GM04504 (cell line): ENCODE measurements around the gene PHF21A.
"Not testable (repeated sequence)": the region's sequence is repeated elsewhere in the genome, so short reads cannot be mapped to it uniquely, and the experiment has no call there.

Experiments used
- DNase-seq: peaks from one replicate; pipeline ENCODE4 v3.0.0-alpha.2; 2012; ENCODE audit warnings: low read depth

PHF21A gene

GRCh38 chr11:45920531-45921477 is 200.4 kb downstream of the PHF21A start:
- DNase-seq: no peak

- DNase-seq: no peak
Measured at GRCh38 chr11:45919806-45920530, 201.3 kb downstream of the PHF21A start.

DNA sequence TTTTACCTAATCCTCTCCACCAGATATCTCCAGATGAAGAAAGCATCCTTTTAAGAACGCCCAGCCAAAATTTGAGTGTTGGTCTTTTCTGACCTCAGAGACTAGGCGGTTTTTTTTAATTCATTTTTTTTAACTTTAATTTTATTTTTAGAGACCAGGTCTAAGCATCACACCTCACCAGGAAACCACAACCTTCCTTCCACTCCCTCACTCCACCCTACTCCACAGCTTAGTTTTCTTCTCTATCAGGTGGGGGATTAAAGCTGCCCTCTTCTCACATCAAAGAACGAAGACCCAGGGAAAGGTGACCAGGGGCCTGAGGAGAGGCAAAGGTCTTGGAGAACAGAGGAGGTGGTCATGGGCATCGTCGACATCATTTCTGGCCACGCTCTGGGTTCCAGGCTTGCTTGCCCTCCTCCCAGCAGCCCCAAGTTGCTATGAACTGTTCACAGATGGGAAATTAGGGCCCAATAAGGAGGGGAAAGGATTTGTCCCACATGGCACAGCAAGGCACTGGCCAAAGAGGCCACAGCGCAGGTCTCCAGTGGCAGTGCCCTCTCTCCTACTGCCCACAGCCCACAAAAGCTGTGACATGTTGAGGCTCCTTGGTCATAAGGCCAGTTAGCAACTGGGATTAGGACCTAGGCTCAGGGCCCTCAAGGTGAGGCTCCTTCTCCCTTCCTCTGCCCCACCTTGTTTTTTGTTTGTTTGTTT is 202.1 kb downstream of the PHF21A start:
- DNase-seq: no peak

GRCh38 chr11:45918331-45918941 is 202.8 kb downstream of the PHF21A start:
- DNase-seq: peak; percentile 44

DNA sequence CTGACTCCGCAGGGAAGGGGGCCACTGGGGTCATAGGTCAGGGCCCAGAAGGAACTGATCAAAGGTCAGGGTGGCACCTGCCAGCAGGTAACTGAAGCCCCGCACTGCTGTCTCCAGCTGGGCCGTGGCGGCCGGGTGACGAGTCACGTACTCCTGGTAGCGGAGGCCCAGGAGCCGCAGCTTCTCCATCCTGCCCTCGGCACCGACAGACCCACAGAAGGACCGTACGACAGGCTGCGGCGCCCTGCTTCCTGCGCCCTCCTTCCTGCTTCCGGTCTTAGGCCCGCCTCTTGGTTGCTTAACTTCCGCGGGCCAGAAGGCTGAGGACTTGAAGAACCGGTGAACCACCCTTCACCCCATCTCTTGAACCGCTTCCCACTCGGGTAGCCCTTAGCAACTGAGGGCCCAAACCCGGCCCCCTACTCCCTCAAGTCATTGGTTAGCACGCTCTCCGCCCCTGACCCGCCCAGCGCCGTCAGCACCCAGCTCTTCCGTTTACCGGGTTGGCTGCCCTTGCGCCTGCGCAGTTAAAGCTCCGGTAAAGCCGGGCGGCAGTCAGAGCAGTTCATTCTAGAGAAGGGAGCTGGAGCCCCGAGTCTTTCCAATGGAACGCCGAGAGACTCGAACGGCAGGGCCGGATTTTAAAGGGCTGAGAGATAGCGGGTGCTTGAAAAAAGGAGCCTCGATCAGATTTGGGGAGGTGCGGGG is 203.5 kb downstream of the PHF21A start, which contains the start of gene PEX16:
Gene PEX16 (minus strand): TSS at position 255 of the 708 bp plus-strand sequence. CDS start 66 bp downstream, at position 189.
- DNase-seq: peak; percentile 100

GRCh38 chr11:45917286-45917622 is 204.0 kb downstream of the PHF21A start:
- no peak for DNase-seq

GRCh38 chr11:45915446-45915845 is 205.8 kb downstream of the PHF21A start:
- no peak for DNase-seq

GRCh38 chr11:45913942-45914635 is 207.2 kb downstream of the PHF21A start:
- no peak for DNase-seq

- DNase-seq: no peak
Measured at GRCh38 chr11:45913514-45913913, 207.7 kb downstream of the PHF21A start.

- no peak for DNase-seq
Measured at GRCh38 chr11:45910623-45911022, 210.6 kb downstream of the PHF21A start.

DNA sequence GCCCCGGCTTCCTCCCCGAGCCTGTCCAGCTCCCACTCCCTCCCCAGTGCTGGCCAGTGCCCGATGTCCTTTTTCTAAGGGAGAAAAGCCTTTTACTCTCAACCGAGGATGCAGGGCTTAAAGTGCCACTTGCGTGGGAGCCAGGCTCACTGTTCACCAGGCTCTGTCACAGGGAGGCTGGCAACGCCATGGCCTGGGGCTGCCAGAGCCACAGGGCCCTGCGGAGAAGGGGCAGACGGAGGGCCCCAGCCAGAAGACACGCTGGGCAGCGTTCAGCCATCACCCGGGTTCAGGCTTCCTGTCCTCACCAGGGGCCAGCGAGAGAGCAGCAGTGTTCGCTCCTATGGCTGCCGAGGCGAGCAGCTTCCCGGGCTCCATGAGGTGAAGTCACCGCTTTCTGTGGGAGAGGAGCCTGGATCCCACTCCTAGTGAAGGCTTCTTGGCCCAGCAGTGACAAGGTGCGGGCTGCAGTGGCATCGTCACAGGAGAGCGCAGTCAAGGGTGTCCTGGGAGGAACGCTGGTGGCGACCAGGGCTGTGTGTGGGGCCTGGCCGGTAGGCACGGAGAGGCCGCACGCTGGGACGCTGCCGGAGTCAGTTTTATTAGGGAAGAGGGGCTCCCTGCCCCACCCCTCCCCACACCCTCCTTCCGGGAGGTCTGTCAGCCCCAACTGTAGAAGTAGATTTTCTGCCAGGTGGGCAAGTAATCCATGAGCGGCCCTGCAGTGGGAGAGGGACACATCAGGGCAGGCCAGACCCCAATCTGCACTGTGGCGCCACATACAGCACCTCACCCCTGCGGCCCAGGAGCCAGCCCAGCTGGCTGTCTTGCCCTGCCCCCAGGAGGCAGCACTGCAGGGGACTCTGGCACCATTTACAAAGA is 211.4 kb downstream of the PHF21A start:
- no peak for DNase-seq

GRCh38 chr11:45907911-45908370 is 213.3 kb downstream of the PHF21A start:
- DNase-seq: no peak

- DNase-seq: no peak
Measured at GRCh38 chr11:45906965-45907611, 214.2 kb downstream of the PHF21A start, which contains the start of gene FREY1. Gene FREY1, minus strand, starts transcription at chr11:45907271. Its CDS starts 26 bp downstream, at chr11:45907245.

GRCh38 chr11:45906096-45906682 is 215.1 kb downstream of the PHF21A start:
- no peak for DNase-seq

DNA sequence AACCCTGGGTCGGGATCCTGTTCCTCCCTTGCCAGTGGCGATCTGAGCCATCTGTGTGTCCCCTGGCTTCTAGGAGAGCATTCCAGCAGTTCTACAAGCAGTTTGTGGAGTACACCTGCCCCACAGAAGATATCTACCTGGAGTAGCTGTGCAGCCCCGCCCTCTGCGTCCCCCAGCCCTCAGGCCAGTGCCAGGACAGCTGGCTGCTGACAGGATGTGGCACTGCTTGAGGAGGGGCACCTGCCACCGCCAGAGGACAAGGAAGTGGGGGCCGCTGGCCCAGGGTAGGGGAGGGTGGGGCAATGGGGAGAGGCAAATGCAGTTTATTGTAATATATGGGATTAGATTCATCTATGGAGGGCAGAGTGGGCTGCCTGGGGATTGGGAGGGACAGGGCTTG is 215.7 kb downstream of the PHF21A start:
- not testable (repeated sequence) for DNase-seq

GRCh38 chr11:45905095-45905494 is 216.2 kb downstream of the PHF21A start:
- no peak for DNase-seq

DNA sequence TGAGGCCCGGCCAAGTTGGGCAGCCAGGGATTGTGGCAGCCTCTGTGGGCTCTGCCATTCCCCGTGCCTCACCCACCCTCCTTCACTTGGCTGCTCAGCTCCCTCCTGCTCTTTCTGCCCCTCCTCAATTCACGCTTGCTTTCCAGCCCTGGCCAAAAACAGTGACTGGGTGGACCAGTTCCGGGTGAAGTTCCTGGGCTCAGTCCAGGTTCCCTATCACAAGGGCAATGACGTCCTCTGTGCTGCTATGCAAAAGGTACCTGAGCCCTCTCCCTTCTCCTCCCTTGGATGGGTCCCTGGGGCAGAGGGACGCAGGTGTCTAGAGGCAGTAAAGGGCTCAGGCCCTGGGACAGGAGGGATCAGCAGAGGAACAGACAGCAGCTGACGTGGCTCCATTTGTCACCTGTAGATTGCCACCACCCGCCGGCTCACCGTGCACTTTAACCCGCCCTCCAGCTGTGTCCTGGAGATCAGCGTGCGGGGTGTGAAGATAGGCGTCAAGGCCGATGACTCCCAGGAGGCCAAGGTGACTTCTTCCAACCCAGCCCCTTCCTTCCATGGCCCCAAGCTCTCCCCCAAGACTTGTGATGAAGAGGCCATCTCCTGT is 216.8 kb downstream of the PHF21A start:
- DNase-seq: no peak
